HepG2 (cell line): ENCODE measurements around the gene MUTYH. TPM values are rescaled to one million over a fixed set of nuclear protein-coding genes. Genes with fewer than 3 reads are reported as not detected.

Experiments used
- ARID2 ChIP-seq: sonication (generic); formaldehyde crosslinking; IDR thresholded peaks from 2 replicates; pipeline ENCODE4 v1.8.1; 2022; ENCODE audit warnings: mild to moderate bottlenecking, missing genetic modification reagents, borderline replicate concordance
- CAMTA2 ChIP-seq: sonication (generic); formaldehyde crosslinking; IDR thresholded peaks from 2 replicates; pipeline ENCODE4 v1.4.0; 2020; ENCODE audit warnings: mild to moderate bottlenecking, missing genetic modification reagents, borderline replicate concordance
- CREBL2 ChIP-seq: sonication (generic); formaldehyde crosslinking; IDR thresholded peaks from 2 replicates; pipeline ENCODE4 v1.8.1; 2023; ENCODE audit warnings: missing genetic modification reagents, mild to moderate bottlenecking, borderline replicate concordance
- FOXP1 ChIP-seq, 2 experiments: fragments of 450-650 bp in 1 of 2; IDR thresholded peaks; 2 replicates each; pipeline ENCODE4 v1.6.1; 2017 to 2018; ENCODE audit warnings: antibody characterized with exemption in 1 of 2
- HDAC6 ChIP-seq: fragments of 200-600 bp; sonication (generic); IDR thresholded peaks from 2 replicates; pipeline ENCODE4 v1.7.0; 2017; ENCODE audit warnings: mild to moderate bottlenecking, antibody characterized with exemption, low read length, low read depth
- HNF1B ChIP-seq: sonication (generic); formaldehyde crosslinking; IDR thresholded peaks from 2 replicates; pipeline ENCODE4 v1.5.1; 2020; ENCODE audit warnings: mild to moderate bottlenecking, moderate library complexity, missing genetic modification reagents
- HOXD1 ChIP-seq: sonication (generic); formaldehyde crosslinking; IDR thresholded peaks from 2 replicates; pipeline ENCODE4 v1.5.0; 2020; ENCODE audit warnings: missing genetic modification reagents
- KAT2B ChIP-seq: fragments of 150-350 bp; IDR thresholded peaks from 2 replicates; pipeline ENCODE4 v1.6.1; 2014; ENCODE audit warnings: low read depth, low read length, borderline replicate concordance
- KDM1A ChIP-seq: IDR thresholded peaks from 2 replicates; pipeline ENCODE4 v1.6.1; 2016; ENCODE audit warnings: missing compliant biosample characterization
- KLF16 ChIP-seq, 2 experiments: sonication (generic) in 1 of 2; formaldehyde crosslinking in 1 of 2; IDR thresholded peaks; 2 replicates each; pipeline versions ENCODE4 v1.6.1 to v1.8.0; 2016 to 2023; ENCODE audit warnings: missing genetic modification reagents in 2 of 2, missing compliant biosample characterization in 1 of 2
- MED8 ChIP-seq: sonication (generic); formaldehyde crosslinking; IDR thresholded peaks from 2 replicates; pipeline ENCODE4 v1.8.1; 2023; ENCODE audit warnings: mild to moderate bottlenecking, missing genetic modification reagents; ENCODE audit not compliant: insufficient replicate concordance
- MXD1 ChIP-seq: sonication (generic); formaldehyde crosslinking; IDR thresholded peaks from 2 replicates; pipeline ENCODE4 v1.4.0; 2020; ENCODE audit warnings: mild to moderate bottlenecking, missing genetic modification reagents
- ZFP91 ChIP-seq: sonication (generic); formaldehyde crosslinking; IDR thresholded peaks from 2 replicates; pipeline ENCODE4 v1.9.0; 2022; ENCODE audit warnings: missing genetic modification reagents, mild to moderate bottlenecking, borderline replicate concordance
- ZKSCAN5 ChIP-seq: sonication (generic); formaldehyde crosslinking; IDR thresholded peaks from 2 replicates; pipeline ENCODE4 v1.5.1; 2020; ENCODE audit warnings: mild to moderate bottlenecking, missing genetic modification reagents
- ZKSCAN8 ChIP-seq: IDR thresholded peaks from 2 replicates; pipeline ENCODE4 v1.6.1; 2016; ENCODE audit warnings: borderline replicate concordance, missing genetic modification reagents, missing compliant biosample characterization
- ZNF17 ChIP-seq: sonication (generic); formaldehyde crosslinking; IDR thresholded peaks from 2 replicates; pipeline ENCODE4 v1.5.0; 2020; ENCODE audit warnings: mild to moderate bottlenecking, missing genetic modification reagents
- ZNF280B ChIP-seq: sonication (generic); formaldehyde crosslinking; IDR thresholded peaks from 2 replicates; pipeline ENCODE4 v1.5.0; 2020; ENCODE audit warnings: missing genetic modification reagents, mild to moderate bottlenecking, borderline replicate concordance
- ZNF460 ChIP-seq: sonication (generic); formaldehyde crosslinking; IDR thresholded peaks from 2 replicates; pipeline ENCODE4 v1.5.1; 2020; ENCODE audit warnings: missing genetic modification reagents, mild to moderate bottlenecking, borderline replicate concordance
- ZNF572 ChIP-seq: sonication (generic); formaldehyde crosslinking; IDR thresholded peaks from 2 replicates; pipeline ENCODE4 v1.5.1; 2020; ENCODE audit warnings: mild to moderate bottlenecking, missing genetic modification reagents
- ZNF598 ChIP-seq: sonication (generic); formaldehyde crosslinking; IDR thresholded peaks from 2 replicates; pipeline ENCODE4 v1.5.1; 2020; ENCODE audit warnings: mild to moderate bottlenecking, missing genetic modification reagents, borderline replicate concordance
- ZNF660 ChIP-seq: sonication (generic); formaldehyde crosslinking; IDR thresholded peaks from 2 replicates; pipeline ENCODE4 v1.5.1; 2020; ENCODE audit warnings: mild to moderate bottlenecking, low read depth, missing genetic modification reagents, borderline replicate concordance
- ZSCAN25 ChIP-seq: sonication (generic); formaldehyde crosslinking; IDR thresholded peaks from 2 replicates; pipeline ENCODE4 v1.8.0; 2022; ENCODE audit warnings: mild to moderate bottlenecking, missing genetic modification reagents
- polyA plus RNA-seq, 8 experiments: library from polyadenylated mRNA; depleted of rRNA in 3 of 8; stranded (reverse) in 7 of 8; unstranded in 1 of 8; fragments of >200 nt; fragmentation: Illumina TruSeq in 4 of 8; extraction: Trizol in 4 of 8; gene quantifications; 2 replicates each; pipeline versions ENCODE4 v1.2.1 to v1.2.3, GENCODE V29; 2011 to 2016; ENCODE audit warnings: low read depth in 4 of 8, missing spikeins in 1 of 8, mixed read lengths in 1 of 8; ENCODE audit not compliant: insufficient read depth in 1 of 8
- total RNA-seq, 5 experiments: library from RNA; depleted of rRNA; stranded (reverse); fragments of >200 nt; fragmentation: Illumina TruSeq; extraction: Trizol; gene quantifications; 2 replicates each; pipeline ENCODE4 v1.2.3, GENCODE V29; 2016; ENCODE audit warnings: low read depth in 1 of 5
- TF ChIP-seq, protein P1 (sequence below): sonication (generic); formaldehyde crosslinking; IDR thresholded peaks from 2 replicates; pipeline ENCODE4 v1.5.0; 2020; ENCODE audit warnings: missing genetic modification reagents, mild to moderate bottlenecking, borderline replicate concordance

Gene MUTYH
- total and polyA plus RNA-seq, 2 of the 13 experiments (the other 11 are each of a cell fraction or from before 2014, with no cell fraction given) = 16.3 to 17.1 TPM

DNA sequence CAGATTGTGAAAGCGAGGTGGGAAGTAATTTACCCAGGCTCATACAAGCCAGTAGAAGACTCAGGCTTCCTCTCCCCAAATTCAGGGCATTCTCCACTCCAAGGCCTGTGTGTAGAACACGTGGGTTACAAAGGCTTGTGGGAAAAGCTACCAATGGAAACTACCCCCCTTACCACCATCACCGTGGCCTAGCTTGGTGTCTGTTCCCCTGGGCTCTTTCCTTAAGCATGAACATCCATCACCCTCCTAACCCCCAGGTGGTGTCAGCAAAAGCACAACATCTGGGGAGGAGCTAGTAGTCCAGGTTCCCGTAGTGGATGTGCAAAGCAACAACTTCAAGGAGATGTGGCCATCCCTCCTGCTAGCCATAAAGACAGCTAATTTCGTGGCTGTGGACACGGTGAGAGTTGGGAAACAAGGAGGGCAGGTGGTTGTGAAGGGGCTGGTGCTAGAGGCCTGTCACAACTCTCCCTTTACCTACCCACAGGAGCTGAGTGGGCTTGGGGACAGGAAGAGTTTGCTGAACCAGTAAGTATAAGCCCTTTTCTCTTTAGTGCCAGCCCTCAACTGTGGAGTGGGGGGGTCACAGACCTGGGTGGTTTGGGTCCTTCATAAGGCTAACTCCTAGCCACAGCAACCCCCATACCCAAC lies 701 bp upstream of the MUTYH start (continued):
- no peak for TF ChIP-seq ZNF280B (CRISPR knock-in tag)
- no peak for TF ChIP-seq HDAC6
- 0 out of 2 replicates have a peak, but pooled peaks have one; percentile 42 for TF ChIP-seq ZNF660 (CRISPR knock-in tag)
- no peak for TF ChIP-seq MED8 (CRISPR knock-in tag)
- no peak for TF ChIP-seq ZNF17 (CRISPR knock-in tag)
- TF ChIP-seq FOXP1 (IDR thresholded peaks at IDR 0.05) = no peak
- no peak for TF ChIP-seq FOXP1 (CRISPR knock-in tag; IDR thresholded peaks at IDR 0.05)
- no peak for TF ChIP-seq CREBL2 (CRISPR knock-in tag)
- TF ChIP-seq KDM1A (CRISPR knock-in tag) = no peak
- 0 out of 2 replicates have a peak, but pooled peaks have one; percentile 41 for TF ChIP-seq ZNF572
- TF ChIP-seq ZFP91 (CRISPR knock-in tag) = no peak
- TF ChIP-seq ZNF460 (CRISPR knock-in tag) = no peak
- 0 out of 2 replicates have a peak, but pooled peaks have one; percentile 15 for TF ChIP-seq HNF1B (CRISPR knock-in tag)
- TF ChIP-seq ZKSCAN8 (CRISPR knock-in tag) = no peak
- TF ChIP-seq MXD1 = no peak
- TF ChIP-seq, protein P1, sequence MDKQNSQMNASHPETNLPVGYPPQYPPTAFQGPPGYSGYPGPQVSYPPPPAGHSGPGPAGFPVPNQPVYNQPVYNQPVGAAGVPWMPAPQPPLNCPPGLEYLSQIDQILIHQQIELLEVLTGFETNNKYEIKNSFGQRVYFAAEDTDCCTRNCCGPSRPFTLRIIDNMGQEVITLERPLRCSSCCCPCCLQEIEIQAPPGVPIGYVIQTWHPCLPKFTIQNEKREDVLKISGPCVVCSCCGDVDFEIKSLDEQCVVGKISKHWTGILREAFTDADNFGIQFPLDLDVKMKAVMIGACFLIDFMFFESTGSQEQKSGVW (CRISPR knock-in tag) = no peak
- no peak for TF ChIP-seq ZNF598 (CRISPR knock-in tag)
- TF ChIP-seq KLF16 (CRISPR knock-in tag; IDR thresholded peaks at IDR 0.05) = no peak
- TF ChIP-seq ARID2 (CRISPR knock-in tag) = 0 out of 2 replicates have a peak, but pooled peaks have one; percentile 27
- no peak for TF ChIP-seq HOXD1 (CRISPR knock-in tag)
- no peak for TF ChIP-seq CAMTA2 (CRISPR knock-in tag)
- TF ChIP-seq KAT2B = no peak
- TF ChIP-seq ZSCAN25 = no peak
- no peak for TF ChIP-seq ZKSCAN5 (CRISPR knock-in tag)
